Activated CD8-positive, alpha-beta T cell treated with anti-CD3 and anti-CD28 coated beads, Interleukin-2, amount 10 ng/mL, durations not matched to agents 7 days and 5 days (primary cell): ENCODE results near the gene SF1. TPM values are rescaled to one million over a fixed set of nuclear protein-coding genes. Genes with fewer than 3 reads are reported as not detected.
A peak's percentile ranks its signal among the peaks of the same experiment; 100 is the strongest.

Source experiments
- ATAC-seq: fragments of 150-1000 bp; cut with Tn5 transposase; one replicate; pipeline ENCODE4 v1.10.0; 2021; ENCODE audit warnings: moderate library complexity
- CTCF ChIA-PET: fragments of 350-600 bp; sonication (Branson Sonifier 250); formaldehyde crosslinking; loops from one replicate; lab custom pipeline; 2021; ENCODE audit warnings: antibody characterized with exemption; lab: Charles Lee
- POLR2A ChIA-PET: fragments of 350-600 bp; sonication (Branson Sonifier 250); formaldehyde crosslinking; loops from one replicate; lab custom pipeline; 2021; ENCODE audit warnings: antibody characterized with exemption; lab: Charles Lee
- DNase-seq: peaks from one replicate; pipeline ENCODE4 v3.0.0-alpha.2; 2020
- H3K27ac Mint-ChIP-seq: one replicate; pipeline ENCODE4 v1.8.0; 2021; ENCODE audit warnings: mild to moderate bottlenecking, mixed read lengths
- H3K27me3 Mint-ChIP-seq: one replicate; pipeline ENCODE4 v1.8.0; 2021; ENCODE audit warnings: low read depth, mixed read lengths
- H3K36me3 Mint-ChIP-seq: one replicate; pipeline ENCODE4 v1.8.0; 2021; ENCODE audit warnings: low read depth, mixed read lengths
- H3K4me1 Mint-ChIP-seq: one replicate; pipeline ENCODE4 v1.8.0; 2021; ENCODE audit warnings: low read depth, mixed read lengths
- H3K4me3 Mint-ChIP-seq: one replicate; pipeline ENCODE4 v1.8.0; 2021; ENCODE audit warnings: mild to moderate bottlenecking, mixed read lengths
- H3K9me3 Mint-ChIP-seq: one replicate; pipeline ENCODE4 v1.8.0; 2022; ENCODE audit warnings: mixed read lengths; ENCODE audit not compliant: insufficient read depth
- total RNA-seq, 2 experiments: library from RNA; stranded (reverse); gene quantifications; one replicate each; pipeline ENCODE4 v1.2.3, GENCODE V29; 2021

Gene SF1
- total RNA-seq, 2 experiments from 2014 or later: 421 to 423 TPM

DNA sequence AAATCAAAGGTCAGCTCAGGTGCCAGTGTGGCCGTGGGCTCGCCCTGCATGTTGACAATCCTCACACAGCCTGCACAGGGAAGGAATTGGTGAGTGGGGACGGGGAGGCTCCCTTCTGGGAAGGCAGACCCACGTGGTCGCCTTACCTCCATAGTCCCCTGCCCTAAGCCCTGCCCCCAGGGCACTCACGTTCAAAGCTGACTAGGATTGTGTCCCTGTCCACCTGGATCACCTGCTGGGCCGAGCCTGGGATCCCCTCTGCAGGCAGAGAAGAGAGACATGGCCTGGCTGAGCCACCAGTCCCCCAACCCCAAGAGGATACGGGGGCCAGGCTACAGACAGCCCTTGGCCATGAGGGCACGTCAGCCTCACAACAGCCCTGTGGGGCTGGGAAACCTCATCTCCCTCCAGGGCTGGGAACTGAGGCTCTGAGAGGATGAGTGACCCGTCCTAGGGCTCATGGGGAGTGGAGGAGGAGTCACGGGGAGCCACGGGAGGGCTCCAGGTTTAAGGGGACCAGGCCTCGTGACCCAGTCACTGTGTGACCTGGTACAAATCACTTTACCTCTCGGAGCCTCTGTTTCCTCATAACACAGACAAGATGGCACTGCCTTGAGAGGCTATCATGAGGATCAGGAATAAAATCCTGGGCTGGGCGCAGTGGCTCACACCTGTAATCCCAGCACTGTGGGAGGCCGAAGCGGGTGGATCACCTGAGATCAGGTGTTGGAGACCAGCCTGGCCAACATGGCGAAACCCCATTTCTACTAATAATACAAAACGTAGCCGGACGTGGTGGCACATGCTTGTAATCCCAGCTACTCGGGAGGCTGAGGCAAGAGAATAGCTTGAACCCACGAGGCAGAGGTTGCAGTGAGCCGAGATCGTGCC lies 12.1 kb upstream of the SF1 start:
- Mint-ChIP-seq H3K27me3 (no peaks in the 10 kb centered on the region), H3K4me3 (no peak overlapping the region), H3K9me3 (no peaks in the 10 kb centered on the region), H3K4me1 (peaks cover 27% of the 10 kb centered on the region), H3K27ac (no peak overlapping the region), H3K36me3 (peaks cover 24% of the 10 kb centered on the region)
- no peak for DNase-seq
- ATAC-seq: no peak
- POLR2A ChIA-PET: no interaction called here
- CTCF ChIA-PET: interaction anchor here (1.3 to 1.6 kb wide), 2 partner anchors 11 to 12 kb away, joined by 3 to 7 read pairs; partner anchors contain the start of gene SF1

DNA sequence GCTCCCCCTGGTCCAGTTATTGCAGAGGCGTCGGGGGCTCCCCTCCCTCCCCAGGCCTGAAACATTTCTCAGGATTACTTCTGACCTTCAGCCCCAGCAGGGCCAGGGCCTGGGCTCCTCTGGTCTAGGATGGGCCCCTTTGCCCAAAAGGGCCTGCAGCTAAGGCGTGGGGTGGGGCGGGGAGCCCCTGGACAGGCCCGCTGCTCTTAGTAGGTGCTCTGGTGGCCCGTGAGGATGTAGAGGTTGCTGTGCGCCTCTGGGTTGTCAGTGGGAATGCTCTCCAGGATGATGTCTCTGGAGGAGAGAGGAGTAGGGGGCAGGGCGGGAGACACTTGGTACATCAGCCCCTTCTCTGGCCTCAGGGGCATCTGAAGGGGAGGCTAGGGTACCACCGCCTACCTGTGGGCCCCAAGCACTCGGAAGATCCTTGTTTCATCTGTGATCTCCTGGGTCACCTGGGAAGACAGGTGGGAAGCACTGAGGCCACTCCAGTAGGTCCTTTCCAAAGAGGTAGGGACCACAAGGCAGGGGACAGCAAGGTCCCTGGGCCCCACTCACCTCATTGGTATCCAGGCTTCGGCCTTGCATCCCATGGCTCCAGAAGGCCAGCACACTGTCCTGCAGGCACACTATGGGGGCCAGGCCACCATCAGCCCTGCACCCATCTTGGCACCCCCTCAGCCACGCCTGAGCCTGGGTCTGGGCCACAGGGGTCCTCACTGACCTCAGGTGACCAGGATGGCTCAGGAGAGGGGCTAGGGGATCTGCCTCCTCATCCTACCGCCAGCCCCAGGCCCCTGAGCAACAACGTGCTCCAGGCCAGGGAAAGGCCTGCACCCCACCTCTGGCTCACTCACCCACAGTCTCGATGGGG lies 11.2 kb upstream of the SF1 start:
- no peak overlapping the region for H3K4me3 Mint-ChIP-seq
- DNase-seq (no peak), ATAC-seq (no peak)
- peaks cover 23% of the 10 kb centered on the region for H3K36me3 Mint-ChIP-seq
- no peaks in the 10 kb centered on the region for H3K27me3 Mint-ChIP-seq
- no peaks in the 10 kb centered on the region for H3K9me3 Mint-ChIP-seq
- H3K4me1 Mint-ChIP-seq: peaks cover 21% of the 10 kb centered on the region
- ChIA-PET CTCF (interaction anchor here (1.3 to 1.8 kb wide), 2 partner anchors 12 to 47 kb away, joined by 3 to 4 read pairs; no protein-coding TSS in a partner anchor), POLR2A (no interaction called here)
- H3K27ac Mint-ChIP-seq: no peak overlapping the region

DNA sequence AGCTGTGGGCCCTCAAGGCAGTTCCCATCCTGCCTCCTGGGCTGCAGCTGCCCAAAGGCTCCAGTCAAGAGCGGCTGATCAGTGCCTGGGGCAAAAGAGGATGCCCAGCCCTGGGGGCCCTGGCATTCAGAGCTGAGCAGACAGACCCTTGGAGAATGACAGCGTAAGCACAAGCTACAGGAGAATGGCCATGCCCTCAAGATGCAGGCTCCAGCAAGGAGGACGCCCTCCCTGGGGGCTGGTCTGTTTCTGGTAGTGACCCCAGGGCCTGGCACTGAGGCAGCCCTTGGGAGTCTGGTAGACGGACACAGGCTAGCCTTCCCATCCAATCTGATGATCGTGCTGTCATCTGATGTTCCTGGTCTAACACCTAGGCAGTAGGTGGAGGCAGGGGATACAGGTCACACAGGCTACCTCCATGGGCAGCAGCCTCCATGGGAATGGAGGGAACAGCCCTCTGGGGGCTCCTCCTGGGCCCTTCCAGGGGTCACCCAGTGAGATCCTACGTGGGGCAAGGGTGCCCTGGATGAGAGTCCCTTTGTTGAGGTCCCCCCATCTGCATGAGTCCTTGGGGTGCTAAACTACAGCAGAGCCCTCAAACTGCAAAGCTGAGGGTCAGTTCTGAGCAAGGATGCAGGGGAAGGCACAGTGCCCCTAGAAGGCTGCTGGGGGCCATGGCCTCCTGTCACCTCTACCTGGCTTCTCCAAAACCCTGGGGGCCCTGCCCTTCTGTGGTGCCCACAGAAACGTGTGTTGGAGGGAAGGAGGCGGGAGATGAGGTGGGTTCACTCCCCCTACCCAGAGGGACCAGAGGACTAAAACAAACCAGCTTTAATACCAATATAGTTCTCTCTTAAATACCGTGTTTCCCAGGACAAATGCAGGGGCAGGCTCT lies 10.2 kb upstream of the SF1 start:
- H3K27ac Mint-ChIP-seq: no peak overlapping the region
- ChIA-PET CTCF (interaction anchor here (0.6 to 1.8 kb wide), 6 partner anchors 9 to 61 kb away, joined by 3 to 4 read pairs (median 3); no protein-coding TSS in a partner anchor), POLR2A (interaction anchor here (0.6 kb wide), 1 partner anchor 211 kb away, joined by 3 read pairs; no protein-coding TSS in a partner anchor)
- peaks cover 19% of the 10 kb centered on the region for H3K36me3 Mint-ChIP-seq
- H3K9me3 Mint-ChIP-seq: no peaks in the 10 kb centered on the region
- no peak overlapping the region for H3K4me3 Mint-ChIP-seq
- H3K27me3 Mint-ChIP-seq: no peaks in the 10 kb centered on the region
- peaks cover 11% of the 10 kb centered on the region for H3K4me1 Mint-ChIP-seq
- ATAC-seq (no peak), DNase-seq (no peak)

DNA sequence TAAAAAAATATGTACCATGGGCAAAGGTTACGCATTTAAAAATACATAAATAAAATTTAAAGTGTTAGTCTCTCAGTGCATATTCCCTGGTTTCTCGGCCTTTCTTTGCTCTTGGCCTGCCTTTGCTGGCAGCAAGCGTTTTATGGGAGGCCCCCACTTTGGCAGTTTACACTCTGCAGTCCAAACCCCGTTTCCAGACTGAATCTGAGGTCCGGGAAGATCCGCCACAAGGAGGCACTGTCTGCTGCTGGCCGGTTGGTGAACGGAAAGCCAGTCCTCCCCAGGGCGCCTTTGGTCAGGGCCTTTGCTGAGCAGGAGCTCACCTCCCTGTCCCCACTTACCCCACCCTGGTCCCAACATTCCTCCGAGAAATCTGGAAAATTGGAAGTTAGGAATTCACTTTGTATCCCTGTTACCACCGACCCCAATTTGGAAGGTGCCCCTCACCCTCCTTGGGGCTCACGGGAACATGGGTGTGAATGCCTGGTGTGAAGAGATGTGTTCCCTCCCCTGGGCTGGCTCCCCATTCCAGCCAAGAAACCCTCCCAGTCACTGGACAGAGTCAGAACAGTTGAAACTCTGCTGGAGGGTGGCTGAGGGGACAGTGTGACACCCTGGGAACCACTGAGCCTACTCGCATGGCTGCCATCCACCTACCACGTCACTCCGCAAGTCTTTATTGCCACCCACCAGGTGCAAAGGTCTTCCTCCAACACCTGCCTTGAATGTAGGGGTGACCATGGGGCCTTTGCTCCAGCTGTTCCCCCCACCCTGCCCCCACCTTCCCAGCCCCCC lies 9.4 kb upstream of the SF1 start:
- Mint-ChIP-seq H3K4me3 (no peak overlapping the region), H3K9me3 (no peaks in the 10 kb centered on the region), H3K4me1 (peaks cover 3% of the 10 kb centered on the region), H3K27ac (no peak overlapping the region), H3K27me3 (no peaks in the 10 kb centered on the region), H3K36me3 (peaks cover 19% of the 10 kb centered on the region)
- CTCF ChIA-PET: interaction anchor here (0.6 to 1.8 kb wide), 6 partner anchors 10 to 282 kb away, joined by 3 to 4 read pairs (median 3); no protein-coding TSS in a partner anchor
- DNase-seq: peak; percentile 68
- POLR2A ChIA-PET: interaction anchor here (0.6 kb wide), 1 partner anchor 210 kb away, joined by 3 read pairs; no protein-coding TSS in a partner anchor
- peak; percentile 54 for ATAC-seq

DNA sequence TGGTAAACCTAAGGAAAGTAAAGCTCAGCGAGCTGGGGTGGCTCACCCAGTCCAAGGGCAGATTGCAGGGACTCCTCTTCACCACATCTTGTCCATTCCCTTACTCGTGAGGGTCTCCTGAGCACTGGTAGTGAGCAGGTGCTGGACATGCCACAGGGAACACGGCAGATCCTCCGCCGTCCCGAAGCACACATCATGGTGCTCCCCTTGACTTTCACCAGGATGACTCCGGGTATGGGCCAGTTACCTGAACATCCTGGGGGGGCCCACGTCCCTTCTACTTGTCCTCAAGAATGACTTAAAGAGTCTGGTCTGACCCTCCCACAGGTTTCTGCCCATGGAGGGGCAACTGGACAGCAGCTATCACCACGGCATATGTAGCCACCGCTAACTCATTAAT lies 8.0 kb upstream of the SF1 start:
- H3K27ac Mint-ChIP-seq: no peak overlapping the region
- H3K4me1 Mint-ChIP-seq: peaks cover 6% of the 10 kb centered on the region
- H3K27me3 Mint-ChIP-seq: no peaks in the 10 kb centered on the region
- ATAC-seq: no peak
- H3K4me3 Mint-ChIP-seq: no peak overlapping the region
- no peaks in the 10 kb centered on the region for H3K9me3 Mint-ChIP-seq
- DNase-seq: no peak
- CTCF ChIA-PET: interaction anchor here (0.9 to 2.4 kb wide), 7 partner anchors 8 to 228 kb away, joined by 3 to 8 read pairs (median 4); partner anchors contain the start of genes ARL2, RASGRP2 and SF1
- peaks cover 14% of the 10 kb centered on the region for H3K36me3 Mint-ChIP-seq
- POLR2A ChIA-PET: interaction anchor here (0.8 to 1.3 kb wide), 3 partner anchors 18 to 476 kb away, joined by 3 read pairs; partner anchors contain the start of gene POLA2

DNA sequence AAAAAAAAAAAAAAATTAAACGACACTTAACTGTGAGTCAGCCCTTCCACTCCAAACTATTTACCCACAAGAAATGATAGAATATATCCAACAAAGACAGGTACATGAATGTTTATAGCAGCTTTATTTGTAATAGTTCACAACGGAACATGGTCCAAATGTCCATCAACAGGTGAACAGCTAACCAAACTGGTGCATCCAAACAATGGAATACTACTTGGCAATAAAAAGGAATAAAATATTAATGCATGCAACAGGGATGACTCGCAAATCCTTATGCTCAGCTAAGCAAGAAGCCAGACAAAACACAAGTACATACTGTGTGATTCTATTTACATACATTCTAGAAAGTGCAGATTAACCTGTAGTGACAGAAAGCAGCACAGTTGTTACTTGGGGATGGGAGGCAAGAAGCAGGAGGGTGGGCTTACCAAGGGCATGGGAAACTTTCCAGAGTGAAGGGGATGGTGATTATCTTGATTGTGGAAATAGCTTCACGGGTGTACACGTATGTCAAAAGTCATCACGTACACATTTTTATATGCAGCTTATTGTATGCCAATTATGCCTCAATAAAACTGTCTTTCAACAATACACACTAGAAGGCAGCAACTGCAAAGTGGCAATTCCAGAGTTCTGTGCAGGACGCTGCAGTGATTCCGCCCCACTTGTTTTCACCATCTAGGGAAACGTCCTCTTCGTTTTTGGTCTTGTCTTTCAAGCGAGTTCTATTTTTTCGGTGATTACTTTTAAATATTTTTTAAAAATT lies 6.7 kb upstream of the SF1 start:
- ChIA-PET CTCF (interaction anchor here (1.1 to 2.4 kb wide), 6 partner anchors 9 to 229 kb away, joined by 3 to 8 read pairs (median 4); partner anchors contain the start of genes ARL2, CDC42BPG and RASGRP2), POLR2A (interaction anchor here (0.8 to 1.3 kb wide), 3 partner anchors 9 to 66 kb away, joined by 3 to 4 read pairs (median 3); no protein-coding TSS in a partner anchor)
- no peak for DNase-seq
- Mint-ChIP-seq H3K27me3 (no peaks in the 10 kb centered on the region), H3K4me1 (peaks cover 17% of the 10 kb centered on the region), H3K4me3 (no peak overlapping the region), H3K9me3 (no peaks in the 10 kb centered on the region), H3K27ac (no peak overlapping the region), H3K36me3 (peaks cover 11% of the 10 kb centered on the region)
- ATAC-seq: no peak

DNA sequence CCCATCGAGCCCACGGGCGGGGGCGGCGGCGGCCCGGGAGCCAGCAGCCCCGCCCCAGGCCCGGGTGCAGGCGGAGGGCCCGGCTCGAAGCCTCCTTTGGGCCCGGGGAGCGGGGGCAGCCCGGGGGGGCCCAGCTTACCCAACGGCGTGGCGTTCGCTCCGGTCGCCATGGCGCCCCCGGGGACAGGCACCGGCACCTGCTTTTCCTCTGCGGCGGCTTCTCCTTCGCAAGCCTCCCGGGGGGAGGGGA lies 194 bp downstream of the SF1 start:
- H3K4me3 Mint-ChIP-seq: peak overlapping the region; percentile 89
- H3K9me3 Mint-ChIP-seq: no peaks in the 10 kb centered on the region
- ATAC-seq: peak; percentile 11
- ChIA-PET POLR2A (interaction anchor here (0.7 to 2.2 kb wide), 6 partner anchors 9 to 89 kb away, joined by 3 to 26 read pairs (median 10); partner anchors contain the start of genes PYGM and RASGRP2), CTCF (interaction anchor here (0.8 to 2.3 kb wide), 12 partner anchors 8 to 460 kb away, joined by 3 to 14 read pairs (median 5); partner anchors contain the start of genes MEN1, PRDX5, RASGRP2 and TRMT112)
- DNase-seq: no peak
- peaks cover 49% of the 10 kb centered on the region for H3K36me3 Mint-ChIP-seq
- H3K27me3 Mint-ChIP-seq: no peaks in the 10 kb centered on the region
- peaks cover 63% of the 10 kb centered on the region for H3K4me1 Mint-ChIP-seq
- peak overlapping the region; percentile 99 for H3K27ac Mint-ChIP-seq

DNA sequence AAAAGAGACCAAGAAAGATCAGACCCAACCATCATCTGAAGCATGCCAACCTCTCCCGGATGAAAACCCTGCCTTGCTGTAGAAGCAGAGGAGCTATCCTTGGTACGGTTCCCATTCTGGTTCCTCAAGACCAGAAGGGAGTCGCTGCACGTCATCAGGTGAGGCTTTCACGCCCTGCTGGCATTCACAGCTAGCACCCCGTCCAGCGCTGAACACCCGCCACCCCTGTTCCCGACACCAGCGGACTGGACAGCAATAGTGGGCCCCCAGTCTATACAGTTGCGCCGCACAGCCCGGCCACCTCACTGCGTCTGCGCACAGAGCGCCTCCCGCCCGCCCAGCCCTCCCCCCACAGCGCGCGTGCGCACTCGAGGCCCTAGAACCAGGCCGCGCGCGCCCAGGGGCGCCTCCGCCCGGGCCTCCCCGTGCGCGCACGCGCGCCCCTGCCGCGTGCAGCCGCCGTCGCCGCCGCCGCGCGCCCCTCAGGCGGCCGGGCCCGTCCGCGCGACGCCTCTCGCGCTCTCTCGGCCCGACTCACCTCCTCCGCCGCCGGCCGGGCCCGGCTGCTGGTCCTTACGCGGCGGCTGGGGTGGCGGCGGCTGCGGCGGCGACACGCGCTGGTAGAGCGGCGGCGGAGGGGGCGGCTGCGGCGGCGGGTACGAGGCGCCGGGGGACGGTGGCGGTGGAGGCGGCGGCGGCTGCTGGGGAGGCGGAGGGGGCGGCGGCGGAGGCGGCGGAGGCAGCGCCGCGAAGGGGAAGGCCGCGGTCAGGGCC lies 706 bp downstream of the SF1 start:
- ATAC-seq: peak; percentile 7
- Mint-ChIP-seq H3K27me3 (no peaks in the 10 kb centered on the region), H3K27ac (peak overlapping the region; percentile 90), H3K4me3 (peak overlapping the region; percentile 89), H3K36me3 (peaks cover 54% of the 10 kb centered on the region), H3K4me1 (peaks cover 68% of the 10 kb centered on the region), H3K9me3 (no peaks in the 10 kb centered on the region)
- peak; percentile 85 for DNase-seq
- ChIA-PET POLR2A (interaction anchor here (0.7 to 4.0 kb wide), 8 partner anchors 8 to 89 kb away, joined by 3 to 27 read pairs (median 5); partner anchors contain the start of genes MEN1, PYGM and RASGRP2), CTCF (interaction anchor here (0.8 to 12.2 kb wide), 5 partner anchors 9 to 110 kb away, joined by 3 to 149 read pairs (median 20); partner anchors contain the start of gene RASGRP2)

DNA sequence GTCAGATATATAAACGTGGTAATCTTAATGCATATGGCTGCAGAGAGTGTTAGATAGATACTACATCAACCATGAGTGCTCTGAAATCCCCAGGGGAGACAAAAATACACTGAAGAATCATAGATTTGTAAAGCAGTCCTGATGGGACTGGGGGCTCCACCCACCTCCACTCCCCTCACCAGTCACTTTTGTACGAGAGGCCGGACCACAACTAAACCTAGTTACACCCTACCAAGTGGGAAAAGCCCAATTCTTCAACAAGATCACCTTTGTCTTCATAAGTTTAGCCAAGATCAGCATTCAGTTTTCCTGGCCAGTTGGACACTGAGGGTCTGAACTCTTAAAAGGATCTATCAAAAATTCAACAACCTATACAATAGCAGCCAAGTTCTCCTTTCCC lies 1.5 kb downstream of the SF1 start:
- Mint-ChIP-seq H3K27ac (peak overlapping the region; percentile 90), H3K36me3 (peaks cover 62% of the 10 kb centered on the region), H3K4me1 (peaks cover 74% of the 10 kb centered on the region), H3K27me3 (no peaks in the 10 kb centered on the region), H3K9me3 (no peaks in the 10 kb centered on the region), H3K4me3 (peak overlapping the region; percentile 89)
- ChIA-PET CTCF (interaction anchor here (0.8 to 12.2 kb wide), 4 partner anchors 9 to 111 kb away, joined by 3 to 149 read pairs (median 33); partner anchors contain the start of gene RASGRP2), POLR2A (interaction anchor here (0.7 to 4.0 kb wide), 4 partner anchors 9 to 34 kb away, joined by 4 to 27 read pairs (median 5); partner anchors contain the start of genes MEN1 and RASGRP2)
- ATAC-seq (no peak), DNase-seq (no peak)
